Amygdala (tissue), 56 donors: ENCODE results near the gene GIPC1.
A peak's percentile ranks its signal among the peaks of the same experiment; 100 is the strongest.
"Not testable (repeated sequence)": the region's sequence is repeated elsewhere in the genome, so short reads cannot be mapped to it uniquely, and the experiment has no call there.

Experiments
- DNase-seq, 56 donors: peaks; one replicate each; lab custom pipeline; 2025; lab: John Stamatoyannopoulos, UW

Gene GIPC1

DNA sequence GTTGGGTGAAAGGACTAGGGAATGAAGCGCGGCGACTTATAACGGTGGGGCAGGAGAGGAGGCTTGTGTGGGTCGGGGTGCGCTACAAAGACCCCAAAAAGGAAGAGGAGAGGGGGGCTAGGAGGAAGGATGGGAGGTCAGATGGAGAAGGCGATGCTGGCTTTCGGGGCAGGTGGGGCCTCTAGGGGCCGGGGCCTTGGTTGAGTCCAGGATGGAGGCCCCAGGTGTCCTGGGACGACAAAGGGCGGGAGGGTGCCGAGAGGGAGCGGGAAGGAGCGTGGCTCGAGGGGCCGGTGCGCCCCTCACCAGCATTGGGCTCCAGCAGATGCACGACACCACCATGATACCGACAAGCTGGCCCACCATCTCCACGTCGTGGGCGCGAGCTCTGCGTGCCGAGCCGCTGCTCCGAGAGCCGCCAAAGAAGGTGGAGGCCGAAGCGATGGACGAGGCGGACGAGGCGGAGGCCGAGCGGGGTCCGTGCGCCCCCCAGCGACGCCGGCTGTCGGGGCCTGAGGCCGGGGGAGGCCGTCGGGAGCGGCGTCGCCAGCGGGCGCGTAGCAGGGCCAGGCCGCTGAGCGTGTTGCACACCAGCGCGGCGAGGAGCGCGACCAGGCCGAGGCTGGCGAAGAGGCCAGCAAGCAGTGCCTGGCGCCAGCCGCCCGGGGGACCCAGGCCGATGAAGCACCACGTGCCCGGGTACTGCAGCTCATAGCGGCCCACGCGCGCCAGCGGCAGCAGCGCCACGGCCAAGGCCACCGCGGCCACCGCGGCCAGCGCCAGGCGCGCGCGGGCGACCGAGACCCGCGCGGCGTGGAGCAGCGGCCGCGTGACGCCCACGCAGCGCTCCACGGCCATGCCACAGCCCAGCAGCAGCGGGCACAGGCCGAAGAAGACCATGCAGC, 22.6 kb downstream of the GIPC1 start:
- peak in 4 of 56 donors; percentile 20 to 49 (median 30) for DNase-seq

DNA sequence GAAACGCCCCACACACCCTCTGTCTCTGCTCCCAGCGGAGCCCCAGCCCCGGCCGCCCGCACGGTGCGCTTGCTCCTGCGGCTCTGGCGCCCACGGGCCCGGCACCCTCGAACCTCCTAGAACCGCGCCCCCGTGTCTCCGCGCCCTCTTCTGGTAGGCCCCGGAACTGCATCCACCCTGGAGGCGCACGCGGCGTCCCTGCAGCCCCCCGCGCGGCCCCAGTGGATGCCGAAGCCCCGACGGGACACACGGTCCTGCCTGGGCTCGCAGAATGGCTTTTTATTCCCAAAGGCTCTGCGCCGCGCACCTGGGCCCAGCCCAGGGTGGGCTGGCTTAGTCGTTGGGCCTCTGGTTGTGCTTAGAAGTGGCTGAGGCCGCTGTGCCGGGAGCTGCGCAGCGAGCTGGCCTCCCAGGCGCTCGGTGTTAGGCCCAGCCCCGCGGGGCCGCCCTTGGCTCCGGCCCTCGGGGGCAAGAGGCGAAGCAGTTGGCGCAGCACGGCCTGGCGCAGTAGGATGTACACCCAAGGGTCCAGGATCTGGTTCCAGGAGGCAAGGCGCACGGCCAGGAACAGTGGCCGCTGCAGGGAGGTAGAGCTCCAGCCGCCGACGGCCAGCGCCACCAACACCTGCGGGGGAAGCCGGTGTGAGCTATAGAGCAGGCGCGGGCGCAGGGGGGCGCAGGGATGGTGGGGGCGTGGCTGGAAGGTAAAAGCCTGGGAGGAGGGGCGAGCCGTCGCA, 23.6 kb downstream of the GIPC1 start:
- peak in 38 of 56 donors; percentile 8 to 72 (median 36) for DNase-seq

DNA sequence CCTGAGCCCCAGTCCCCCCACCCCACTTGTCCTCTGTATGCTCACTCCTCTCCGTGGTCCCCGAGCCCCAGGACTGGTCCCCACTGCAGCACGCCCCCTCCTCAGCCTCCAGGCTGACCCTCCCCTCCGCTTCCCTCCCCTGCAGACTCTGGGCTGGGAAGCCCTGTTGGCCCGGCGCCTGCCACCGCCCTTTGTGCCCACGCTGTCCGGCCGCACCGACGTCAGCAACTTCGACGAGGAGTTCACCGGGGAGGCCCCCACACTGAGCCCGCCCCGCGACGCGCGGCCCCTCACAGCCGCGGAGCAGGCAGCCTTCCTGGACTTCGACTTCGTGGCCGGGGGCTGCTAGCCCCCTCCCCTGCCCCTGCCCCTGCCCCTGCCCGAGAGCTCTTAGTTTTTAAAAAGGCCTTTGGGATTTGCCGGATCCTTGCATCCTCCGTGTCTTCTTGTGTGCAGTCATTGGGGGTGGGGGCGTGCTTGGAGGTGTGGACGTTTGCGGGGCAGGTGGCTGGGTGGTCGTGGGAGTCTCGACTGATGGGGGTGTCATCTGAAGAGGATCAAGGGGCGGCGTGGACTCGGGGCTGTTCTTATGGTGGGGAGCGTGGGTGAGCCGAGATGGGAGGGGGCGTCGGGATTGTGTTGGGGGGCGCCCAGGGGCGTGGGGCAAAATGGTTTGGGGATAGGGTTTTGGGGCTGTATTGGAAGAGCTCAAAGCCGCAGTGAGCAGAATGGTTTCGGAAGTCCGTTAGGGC, 24.3 kb downstream of the GIPC1 start:
- DNase-seq, result no peak

DNA sequence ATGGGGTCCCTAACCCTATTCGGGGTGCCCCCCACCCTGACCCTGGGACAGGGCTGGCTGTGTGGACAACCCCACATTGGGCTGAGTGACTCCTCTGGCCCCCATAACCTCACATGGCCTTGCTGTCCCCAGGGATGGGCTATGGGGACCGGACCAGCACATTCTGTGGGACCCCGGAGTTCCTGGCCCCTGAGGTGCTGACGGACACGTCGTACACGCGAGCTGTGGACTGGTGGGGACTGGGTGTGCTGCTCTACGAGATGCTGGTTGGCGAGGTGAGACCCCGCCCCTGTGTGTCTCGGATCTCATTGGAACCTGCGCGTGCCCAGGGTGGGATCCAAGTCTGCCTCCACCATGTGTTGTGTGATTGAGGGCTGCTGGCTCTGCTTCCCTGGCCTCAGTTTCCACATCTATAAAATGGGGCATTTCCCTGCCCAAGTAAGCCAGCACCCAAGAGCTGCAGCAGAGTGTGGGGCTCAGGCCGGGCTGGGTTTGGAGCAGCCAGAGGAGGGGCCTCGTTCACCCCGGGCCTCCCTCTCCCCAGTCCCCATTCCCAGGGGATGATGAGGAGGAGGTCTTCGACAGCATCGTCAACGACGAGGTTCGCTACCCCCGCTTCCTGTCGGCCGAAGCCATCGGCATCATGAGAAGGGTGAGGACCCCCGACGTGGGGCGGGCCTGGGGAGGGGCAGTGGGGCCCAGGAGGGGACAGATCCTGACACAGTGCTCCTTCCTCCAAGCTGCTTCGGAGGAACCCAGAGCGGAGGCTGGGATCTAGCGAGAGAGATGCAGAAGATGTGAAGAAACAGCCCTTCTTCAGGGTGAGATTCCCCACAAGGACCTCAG, 25.7 kb downstream of the GIPC1 start:
- DNase-seq, result no peak

DNA sequence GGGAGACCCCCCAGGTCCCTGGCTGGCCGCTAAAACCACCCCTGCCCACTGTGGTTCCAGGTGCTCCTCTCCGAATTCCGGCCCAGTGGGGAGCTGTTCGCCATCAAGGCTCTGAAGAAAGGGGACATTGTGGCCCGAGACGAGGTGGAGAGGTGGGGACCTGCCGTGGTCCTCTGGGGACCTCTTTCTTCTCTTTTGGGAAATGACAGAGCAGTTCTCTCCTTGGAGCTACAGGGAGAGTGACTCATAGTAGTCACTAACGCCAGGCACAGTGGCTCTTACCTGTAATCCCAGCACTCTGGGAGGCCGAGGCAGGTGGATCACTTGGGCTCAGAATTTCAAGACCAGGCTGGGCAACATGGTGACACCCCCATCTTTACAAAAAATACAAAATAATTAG, 28.1 kb downstream of the GIPC1 start:
- no peak for DNase-seq

DNA sequence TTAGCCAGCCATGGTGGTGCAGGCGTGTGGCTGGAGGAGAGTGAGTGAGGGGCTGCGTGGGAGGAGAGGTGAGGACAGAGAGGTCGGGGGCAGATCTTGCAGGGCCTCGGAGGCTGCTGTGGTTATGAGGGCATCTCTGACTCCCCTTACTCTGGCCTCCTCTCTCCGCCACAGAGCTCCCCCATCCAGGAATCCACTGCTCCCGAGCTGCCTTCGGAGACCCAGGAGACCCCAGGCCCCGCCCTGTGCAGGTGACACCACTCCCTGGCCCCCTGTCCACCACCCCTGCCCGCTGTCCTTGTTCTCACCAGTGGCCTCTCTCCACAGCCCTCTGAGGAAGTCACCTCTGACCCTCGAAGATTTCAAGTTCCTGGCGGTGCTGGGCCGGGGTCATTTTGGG, 28.5 kb downstream of the GIPC1 start:
- no peak for DNase-seq

DNA sequence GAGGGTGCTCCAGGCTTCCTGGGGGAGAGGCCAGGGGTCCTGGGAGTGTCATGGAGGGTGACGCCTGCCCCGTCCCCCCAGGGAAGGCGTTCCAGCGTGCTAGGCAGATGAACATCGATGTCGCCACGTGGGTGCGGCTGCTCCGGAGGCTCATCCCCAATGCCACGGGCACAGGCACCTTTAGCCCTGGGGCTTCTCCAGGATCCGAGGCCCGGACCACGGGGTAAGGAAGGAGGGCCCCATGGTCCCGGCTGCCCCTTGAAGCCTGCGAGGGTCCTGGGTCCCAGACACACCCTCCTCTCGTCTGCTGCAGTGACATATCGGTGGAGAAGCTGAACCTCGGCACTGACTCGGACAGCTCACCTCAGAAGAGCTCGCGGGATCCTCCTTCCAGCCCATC, 32.2 kb downstream of the GIPC1 start:
- DNase-seq, result no peak

DNA sequence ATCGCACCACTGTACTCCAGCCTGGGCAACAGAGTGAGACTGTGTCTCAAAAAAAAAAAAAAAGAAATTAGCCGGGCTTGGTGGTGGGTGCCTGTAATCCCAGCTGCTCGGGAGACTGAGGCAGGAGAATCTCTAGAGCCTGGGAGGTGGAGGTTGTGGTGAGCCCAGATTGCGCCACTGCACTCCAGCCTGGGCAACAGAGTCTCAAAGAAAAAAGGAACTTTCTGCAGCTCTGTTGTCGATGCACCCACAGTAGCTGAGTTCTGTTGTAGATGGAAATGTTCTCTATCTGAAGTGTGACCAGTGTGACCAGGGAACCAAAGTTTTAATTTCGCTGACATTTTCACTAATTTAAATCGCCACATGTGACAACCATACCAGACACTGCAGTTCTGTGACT, 33.5 kb downstream of the GIPC1 start:
- not testable (repeated sequence) for DNase-seq

DNA sequence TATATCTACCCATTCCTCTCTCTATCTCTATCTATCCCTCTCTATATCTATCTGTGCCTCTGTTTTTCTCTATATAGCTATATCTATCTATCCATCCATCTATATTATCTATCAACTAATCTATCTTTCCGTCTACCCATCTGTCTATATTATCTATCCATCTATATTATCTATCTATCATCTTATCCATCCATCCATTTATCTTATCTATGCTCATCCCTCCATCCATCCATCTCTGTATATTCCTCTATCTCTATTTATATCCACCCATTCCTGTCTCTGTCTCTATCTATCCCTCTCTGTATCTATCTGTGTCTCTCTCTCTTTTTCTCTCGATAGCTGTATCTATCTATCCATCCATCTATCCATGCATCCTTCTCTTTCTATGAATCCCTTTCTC, 35.0 kb downstream of the GIPC1 start:
- no peak for DNase-seq

DNA sequence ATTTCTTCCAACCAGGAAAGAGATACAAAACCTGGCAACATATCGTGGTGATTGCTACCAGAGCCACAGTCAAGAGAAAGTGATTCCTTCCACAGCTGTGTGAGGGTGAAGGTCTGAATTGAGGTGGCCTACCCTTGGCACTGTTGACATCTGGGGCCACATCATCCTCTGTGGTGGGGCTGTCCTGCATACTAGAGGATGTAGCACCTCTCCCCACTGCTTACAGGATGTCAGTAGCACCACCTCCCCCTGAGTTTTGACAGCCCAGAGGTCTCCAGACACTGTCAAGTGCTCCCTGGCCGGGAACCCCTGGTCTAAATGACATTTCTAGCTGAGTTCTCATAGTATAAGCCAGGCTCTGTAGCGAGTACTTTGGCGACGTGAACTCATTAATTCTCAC, 36.2 kb downstream of the GIPC1 start:
- no peak for DNase-seq

DNA sequence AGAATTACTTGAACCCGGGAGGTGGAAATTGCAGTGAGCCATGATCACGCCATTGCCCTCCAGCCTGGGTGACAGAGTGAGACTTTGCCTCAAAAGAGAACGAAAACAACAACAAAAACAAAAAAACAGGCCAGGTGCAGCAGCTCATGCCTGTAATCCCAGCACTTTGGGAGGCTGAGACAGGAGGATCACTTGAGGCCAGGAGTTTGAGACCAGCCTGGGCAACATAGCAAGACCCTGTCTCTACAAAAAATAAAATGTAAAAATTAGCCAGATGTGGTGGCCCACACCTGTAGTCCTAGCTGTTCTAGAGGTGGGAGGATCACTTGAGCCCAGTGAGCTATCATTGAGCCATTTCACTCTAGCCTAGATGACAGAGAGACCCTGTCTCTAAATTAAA, 43.6 kb downstream of the GIPC1 start:
- DNase-seq, result not testable (repeated sequence)

DNA sequence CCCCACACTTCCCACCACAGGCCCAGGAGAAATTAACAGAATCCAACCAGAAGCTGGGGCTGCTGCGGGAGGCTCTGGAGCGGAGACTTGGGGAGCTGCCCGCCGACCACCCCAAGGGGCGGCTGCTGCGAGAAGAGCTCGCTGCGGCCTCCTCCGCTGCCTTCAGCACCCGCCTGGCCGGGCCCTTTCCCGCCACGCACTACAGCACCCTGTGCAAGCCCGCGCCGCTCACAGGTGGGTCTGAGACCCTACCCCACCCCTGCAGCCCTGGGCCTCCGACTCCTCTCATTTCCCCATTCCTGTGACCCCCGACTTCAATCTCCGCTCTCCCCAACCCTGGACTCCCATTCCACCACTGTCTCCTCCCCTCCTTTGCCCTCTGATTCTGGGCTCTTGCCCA, 45.1 kb downstream of the GIPC1 start:
- no peak for DNase-seq

DNA sequence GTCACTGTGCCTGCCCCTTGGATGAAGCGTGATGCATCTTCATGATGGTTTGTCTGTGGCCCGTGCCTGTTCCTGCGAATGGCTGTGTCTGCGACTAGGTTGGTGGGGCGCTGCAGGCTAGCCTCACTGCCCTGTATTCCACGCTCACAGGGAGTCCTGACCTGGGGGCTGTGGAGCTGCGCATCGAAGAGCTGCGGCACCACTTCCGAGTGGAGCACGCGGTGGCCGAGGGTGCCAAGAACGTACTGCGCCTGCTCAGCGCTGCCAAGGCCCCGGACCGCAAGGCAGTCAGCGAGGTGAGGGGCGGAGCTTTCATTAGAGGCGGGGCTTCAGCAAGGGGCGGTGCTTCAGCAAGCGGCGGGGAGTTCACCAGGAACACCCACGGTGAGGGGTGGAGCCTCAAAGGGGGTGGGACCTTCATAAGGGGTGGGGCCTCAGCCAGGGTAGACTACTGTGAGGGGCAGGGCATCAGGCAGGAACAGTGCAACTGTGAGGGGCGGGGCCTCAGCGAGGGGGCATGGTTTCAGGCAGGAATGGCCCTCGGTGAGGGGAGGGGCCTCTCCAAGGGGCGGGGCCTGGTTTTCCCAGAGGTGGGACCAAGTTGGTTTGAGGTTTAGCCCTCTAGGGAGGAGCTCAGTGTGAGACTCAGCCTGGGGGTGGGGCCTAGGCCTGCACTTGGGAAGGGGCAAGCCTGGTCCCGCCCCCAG, 45.6 kb downstream of the GIPC1 start:
- peak in 2 of 56 donors; percentile 19 to 57 for DNase-seq

DNA sequence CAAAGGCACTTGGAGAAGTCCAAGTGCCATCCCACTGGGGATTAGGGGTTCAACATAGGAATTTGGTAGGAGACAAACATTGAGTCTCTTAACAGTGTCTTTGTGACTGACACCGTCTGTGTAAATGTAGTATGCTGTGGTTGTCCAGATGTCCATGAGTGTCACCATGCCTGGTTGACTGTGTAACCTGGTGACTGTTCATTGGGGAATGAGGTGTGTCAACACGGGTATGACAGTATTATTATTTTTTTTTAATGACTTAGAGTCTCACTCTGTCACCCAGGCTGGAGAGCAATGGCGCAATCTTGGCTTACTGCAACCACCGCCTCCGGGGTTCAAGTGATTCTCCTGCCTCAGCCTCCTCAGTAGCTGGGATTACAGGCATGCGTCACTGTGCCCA, 46.6 kb downstream of the GIPC1 start:
- no peak for DNase-seq

DNA sequence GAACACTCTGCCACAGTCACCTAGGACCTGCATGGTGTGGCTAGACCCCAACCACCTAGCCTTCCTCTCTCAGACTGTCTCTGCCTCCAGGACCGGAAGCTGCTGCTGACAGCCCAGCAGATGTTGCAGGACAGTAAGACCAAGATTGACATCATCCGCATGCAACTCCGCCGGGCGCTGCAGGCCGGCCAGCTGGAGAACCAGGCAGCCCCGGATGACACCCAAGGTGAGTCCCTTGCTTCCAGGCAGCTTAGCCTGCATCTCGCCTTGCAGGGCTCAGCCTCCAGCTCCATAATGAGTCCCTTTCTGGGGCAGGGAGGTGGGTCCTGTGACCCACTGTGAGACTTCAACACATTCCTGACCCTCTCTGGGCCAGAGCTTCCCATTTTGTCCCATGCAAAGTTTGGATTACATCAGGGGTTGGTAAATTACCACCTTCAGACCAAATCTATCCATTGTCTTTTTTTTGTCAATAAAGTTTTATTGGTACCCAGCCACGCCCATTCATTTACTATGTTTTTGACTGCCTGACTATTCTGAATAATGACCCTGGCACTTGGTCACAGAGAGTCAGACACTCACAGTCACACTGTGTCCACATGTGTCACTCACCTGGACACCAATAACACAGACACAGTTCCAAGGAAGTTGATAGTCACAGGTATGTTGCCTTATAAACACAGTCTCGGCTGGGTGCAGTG, 49.4 kb downstream of the GIPC1 start:
- no peak for DNase-seq

DNA sequence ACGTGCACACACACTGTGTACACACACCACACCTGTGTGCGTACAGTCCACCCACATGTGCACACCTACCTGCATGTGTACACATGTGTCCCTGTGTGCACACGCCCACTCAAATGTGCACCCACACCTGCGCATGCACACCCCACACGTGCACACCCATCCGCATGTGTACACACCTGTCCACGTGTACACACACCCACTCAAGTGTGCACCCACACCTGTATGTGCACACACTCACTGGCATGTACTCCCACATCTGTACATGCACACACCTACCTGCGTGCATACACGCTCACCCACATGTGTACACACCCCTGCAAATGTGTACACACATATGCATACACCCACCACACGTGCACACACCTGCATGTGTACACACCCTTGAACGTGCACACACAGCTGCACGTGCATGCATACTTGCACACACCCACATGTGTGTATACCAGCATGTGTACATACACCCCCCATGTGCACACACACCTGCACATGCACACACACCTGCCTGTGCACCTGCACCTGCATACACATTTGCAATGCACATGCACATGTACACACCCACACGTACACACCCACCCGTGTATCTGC, 52.2 kb downstream of the GIPC1 start:
- no peak for DNase-seq

DNA sequence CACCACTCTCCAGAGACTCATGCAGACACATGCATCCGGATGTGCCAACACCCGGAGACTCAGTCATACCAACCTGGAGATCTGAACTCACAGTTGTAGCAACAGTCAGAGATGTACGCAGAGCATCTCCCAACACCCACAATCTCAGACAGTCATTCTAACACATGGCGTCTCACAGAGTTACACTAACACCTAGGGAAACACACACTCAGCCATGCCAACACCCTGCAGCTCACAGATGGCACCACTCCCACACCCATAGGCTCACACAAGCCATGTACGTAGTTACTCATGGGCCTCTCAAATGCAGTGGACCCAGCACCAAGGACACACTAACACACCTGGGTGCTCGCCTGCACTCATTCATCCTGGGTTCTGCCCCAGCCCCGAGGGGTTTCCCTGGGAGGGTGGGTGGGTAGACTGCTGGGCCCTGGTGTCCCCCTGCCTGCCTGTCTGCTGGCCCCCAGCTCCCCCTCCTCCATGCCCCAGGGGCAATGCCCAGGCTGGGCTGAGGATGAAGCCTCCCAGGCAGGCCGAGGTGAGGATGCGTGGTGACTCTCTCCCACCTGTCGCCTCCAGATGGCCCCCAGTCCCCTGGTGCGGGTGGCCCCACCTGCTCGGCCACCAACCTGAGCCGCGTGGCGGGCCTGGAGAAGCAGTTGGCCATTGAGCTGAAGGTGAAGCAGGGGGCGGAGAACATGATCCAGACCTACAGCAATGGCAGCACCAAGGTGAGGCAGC, 52.9 kb downstream of the GIPC1 start:
- peak in 13 of 56 donors; percentile 11 to 39 (median 21) for DNase-seq
